Progenitor cell of endocrine pancreas (in vitro differentiated cells): Measurements from ENCODE around the gene HOXB8. TPM values are rescaled to one million over a fixed set of nuclear protein-coding genes. Genes with fewer than 3 reads are reported as not detected.

ENCODE experiments used
- DNase-seq: peaks from one replicate; pipeline ENCODE4 v3.0.0; 2021; ENCODE audit warnings: low spot score; ENCODE audit not compliant: unreplicated experiment
- H3K27ac Mint-ChIP-seq: 2 replicates; pipeline ENCODE4 v1.8.0; 2021; ENCODE audit warnings: mild to moderate bottlenecking, moderate library complexity, mixed read lengths
- H3K27me3 Mint-ChIP-seq: 2 replicates; pipeline ENCODE4 v1.8.0; 2021; ENCODE audit warnings: mixed read lengths
- H3K36me3 Mint-ChIP-seq: 2 replicates; pipeline ENCODE4 v1.8.0; 2022; ENCODE audit warnings: mixed read lengths; ENCODE audit not compliant: insufficient read depth
- H3K4me1 Mint-ChIP-seq: 2 replicates; pipeline ENCODE4 v1.8.0; 2021; ENCODE audit warnings: low read depth, mixed read lengths
- H3K4me3 Mint-ChIP-seq: 2 replicates; pipeline ENCODE4 v1.8.0; 2021; ENCODE audit warnings: low read depth, mild to moderate bottlenecking, moderate library complexity, mixed read lengths
- H3K9me3 Mint-ChIP-seq: 2 replicates; pipeline ENCODE4 v1.8.0; 2021; ENCODE audit warnings: low read depth, mixed read lengths
- total RNA-seq: library from RNA; stranded (reverse); gene quantifications from 2 replicates; pipeline ENCODE4 v1.2.1, GENCODE V29; 2021
- TF ChIP-seq, protein P1 (sequence below): fragments of 200-600 bp; sonication (generic); IDR thresholded peaks from one replicate; pipeline ENCODE4 v1.5.0; 2021; ENCODE audit warnings: antibody characterized with exemption, mild to moderate bottlenecking; ENCODE audit not compliant: unreplicated experiment

Gene HOXB8
- total RNA-seq, 1 donor from 2014 or later: 1.1 TPM

DNA sequence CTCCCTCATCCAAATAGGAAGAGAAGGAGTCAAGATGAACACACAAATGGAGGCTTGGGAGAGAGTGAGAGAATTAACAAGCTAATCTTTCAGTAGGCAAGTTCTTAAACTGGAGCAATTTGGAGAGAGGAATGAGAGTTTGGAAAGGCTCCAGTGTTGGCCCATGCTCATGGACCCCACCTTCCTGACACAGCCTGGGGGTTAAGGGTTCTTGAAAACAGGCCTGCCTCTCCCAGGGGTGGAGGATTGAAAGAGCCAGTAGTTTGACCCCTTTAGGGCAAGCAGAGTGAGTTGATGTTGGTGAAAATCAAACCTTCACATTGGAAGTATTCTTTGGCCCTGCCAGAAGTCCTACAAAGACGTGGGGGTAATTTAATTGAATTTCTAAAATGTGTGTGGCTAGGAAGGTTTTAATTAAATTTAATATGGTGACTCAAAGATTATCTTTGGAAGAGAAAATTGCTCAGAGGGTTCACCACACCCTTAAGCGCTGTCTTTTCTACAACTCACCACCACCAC lies 30.8 kb downstream of the HOXB8 start:
- Mint-ChIP-seq H3K27me3 (peaks cover 100% of the 10 kb centered on the region), H3K9me3 (no peaks in the 10 kb centered on the region), H3K4me3 (no peak overlapping the region), H3K27ac (no peak overlapping the region), H3K36me3 (no peaks in the 10 kb centered on the region), H3K4me1 (peaks cover 6% of the 10 kb centered on the region)
- no peak for DNase-seq
- TF ChIP-seq, protein P1, sequence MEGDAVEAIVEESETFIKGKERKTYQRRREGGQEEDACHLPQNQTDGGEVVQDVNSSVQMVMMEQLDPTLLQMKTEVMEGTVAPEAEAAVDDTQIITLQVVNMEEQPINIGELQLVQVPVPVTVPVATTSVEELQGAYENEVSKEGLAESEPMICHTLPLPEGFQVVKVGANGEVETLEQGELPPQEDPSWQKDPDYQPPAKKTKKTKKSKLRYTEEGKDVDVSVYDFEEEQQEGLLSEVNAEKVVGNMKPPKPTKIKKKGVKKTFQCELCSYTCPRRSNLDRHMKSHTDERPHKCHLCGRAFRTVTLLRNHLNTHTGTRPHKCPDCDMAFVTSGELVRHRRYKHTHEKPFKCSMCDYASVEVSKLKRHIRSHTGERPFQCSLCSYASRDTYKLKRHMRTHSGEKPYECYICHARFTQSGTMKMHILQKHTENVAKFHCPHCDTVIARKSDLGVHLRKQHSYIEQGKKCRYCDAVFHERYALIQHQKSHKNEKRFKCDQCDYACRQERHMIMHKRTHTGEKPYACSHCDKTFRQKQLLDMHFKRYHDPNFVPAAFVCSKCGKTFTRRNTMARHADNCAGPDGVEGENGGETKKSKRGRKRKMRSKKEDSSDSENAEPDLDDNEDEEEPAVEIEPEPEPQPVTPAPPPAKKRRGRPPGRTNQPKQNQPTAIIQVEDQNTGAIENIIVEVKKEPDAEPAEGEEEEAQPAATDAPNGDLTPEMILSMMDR: no peak

DNA sequence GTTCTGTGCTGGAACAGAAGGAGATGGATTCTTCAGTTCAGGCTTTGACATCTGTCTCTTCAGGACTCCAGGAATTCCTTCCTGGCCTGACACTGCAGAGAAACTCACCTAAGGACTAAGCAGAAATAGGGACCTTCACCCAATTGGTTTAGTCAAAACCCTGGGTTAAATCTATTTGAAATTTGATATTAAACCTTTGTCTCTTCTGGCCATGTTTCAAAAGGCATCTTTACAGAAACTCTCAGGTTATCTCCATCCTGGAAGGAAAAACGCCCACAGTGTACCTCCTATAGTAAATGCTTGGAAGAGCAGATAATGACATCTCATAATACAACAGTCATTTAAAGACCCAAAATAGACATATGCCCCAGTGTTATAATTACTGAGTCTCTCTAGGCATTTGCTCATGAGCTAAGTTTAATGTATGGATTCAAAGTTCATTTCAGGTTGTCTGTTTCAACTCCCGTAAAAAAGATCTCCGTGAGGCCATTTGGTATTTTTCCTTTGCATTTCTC lies 31.3 kb downstream of the HOXB8 start:
- DNase-seq: no peak
- Mint-ChIP-seq H3K9me3 (no peaks in the 10 kb centered on the region), H3K27me3 (peaks cover 100% of the 10 kb centered on the region), H3K36me3 (no peaks in the 10 kb centered on the region), H3K4me3 (no peak overlapping the region), H3K4me1 (peaks cover 9% of the 10 kb centered on the region), H3K27ac (no peak overlapping the region)
- TF ChIP-seq, protein P1: no peak

DNA sequence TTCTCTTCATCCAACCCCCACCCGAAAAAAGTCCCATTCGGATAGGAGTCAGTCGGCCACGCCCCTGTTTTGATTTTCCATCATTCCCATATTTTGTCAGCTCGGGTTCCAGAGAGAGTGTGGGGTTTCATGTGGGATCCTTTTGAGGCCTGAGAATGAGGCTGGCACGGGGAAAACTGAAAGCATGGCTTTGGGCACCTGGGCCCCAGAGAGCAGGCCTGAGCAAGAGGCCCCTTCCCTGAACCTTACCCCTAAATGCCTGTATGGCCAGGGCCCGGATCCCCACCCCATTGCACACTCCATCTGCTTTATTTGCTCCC lies 32.4 kb downstream of the HOXB8 start:
- peaks cover 97% of the 10 kb centered on the region for H3K27me3 Mint-ChIP-seq
- peak overlapping the region; percentile 80 for H3K27ac Mint-ChIP-seq
- peak overlapping the region; percentile 55 for H3K4me3 Mint-ChIP-seq

DNA sequence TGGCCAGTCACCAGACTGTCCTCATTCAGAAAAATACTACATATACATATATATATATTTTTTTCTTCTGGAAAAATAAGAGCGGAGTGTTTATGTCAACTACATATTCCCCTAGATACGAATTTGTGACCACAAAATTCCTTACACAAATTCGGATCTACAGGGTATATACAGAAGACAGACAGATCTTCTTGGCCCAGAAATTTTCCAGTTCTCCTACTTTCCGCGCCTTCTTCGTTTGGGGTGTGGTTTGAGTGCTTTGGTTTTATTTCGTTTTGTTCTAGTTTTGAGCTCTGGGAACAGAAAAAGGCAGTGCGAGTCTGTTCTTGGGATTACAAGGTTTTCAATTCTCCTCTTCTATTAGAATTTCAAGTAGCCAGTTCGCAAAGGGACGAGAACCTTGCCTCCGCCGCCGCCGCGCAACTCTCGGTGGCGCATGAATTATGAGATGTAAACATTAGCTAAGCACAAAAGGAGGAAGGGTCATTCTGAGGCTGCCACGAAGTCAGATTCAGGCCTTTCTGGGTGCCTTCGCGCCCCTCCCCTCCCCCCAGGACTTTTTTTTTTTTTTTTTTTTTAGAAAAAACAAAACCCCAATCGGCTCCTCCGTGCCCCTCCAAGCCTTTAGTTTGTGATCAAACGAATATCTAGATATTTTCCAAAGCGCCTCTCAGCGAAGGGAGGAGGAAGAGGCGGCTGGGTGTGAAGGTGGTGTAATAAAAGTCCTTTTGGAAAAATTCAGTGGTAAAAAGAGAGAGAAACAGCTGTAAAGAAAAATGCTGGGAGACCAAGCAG lies 35.1 kb downstream of the HOXB8 start:
- Mint-ChIP-seq H3K36me3 (no peaks in the 10 kb centered on the region), H3K4me1 (peaks cover 8% of the 10 kb centered on the region), H3K4me3 (peak overlapping the region; percentile 53), H3K27me3 (peaks cover 80% of the 10 kb centered on the region), H3K27ac (peak overlapping the region; percentile 80), H3K9me3 (no peaks in the 10 kb centered on the region)
- TF ChIP-seq, protein P1: no peak
- DNase-seq: no peak

More for the DNA sequence above, 32.4 kb downstream of the HOXB8 start:
- Mint-ChIP-seq H3K36me3 (no peaks in the 10 kb centered on the region), H3K9me3 (no peaks in the 10 kb centered on the region), H3K4me1 (peaks cover 11% of the 10 kb centered on the region)
- no peak for DNase-seq
- TF ChIP-seq, protein P1: no peak

DNA sequence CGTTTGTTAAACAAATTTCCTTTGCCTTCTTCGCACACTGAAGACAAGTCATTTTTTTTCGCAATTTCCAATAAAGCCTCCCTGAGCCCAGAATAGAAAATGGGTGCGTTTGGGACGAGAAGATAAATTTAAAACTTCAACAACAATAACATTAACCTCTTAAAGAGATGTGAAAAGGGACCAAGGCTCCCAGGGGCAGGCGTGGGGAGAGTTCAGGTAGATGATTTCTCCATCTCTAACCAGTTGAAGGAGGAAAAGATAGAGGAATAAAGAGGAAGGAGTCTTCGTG lies 35.7 kb downstream of the HOXB8 start:
- Mint-ChIP-seq H3K9me3 (no peaks in the 10 kb centered on the region), H3K27ac (peak overlapping the region; percentile 78), H3K27me3 (peaks cover 74% of the 10 kb centered on the region), H3K4me3 (peak overlapping the region; percentile 62), H3K36me3 (no peaks in the 10 kb centered on the region), H3K4me1 (peaks cover 8% of the 10 kb centered on the region)
- TF ChIP-seq, protein P1: no peak
- DNase-seq: no peak
